KOPT-K1 (cell line): ENCODE results near the gene KRT39.

ENCODE experiments used
- H3K27ac ChIP-seq: fragments of 200-600 bp; sonication (generic); 2 replicates; pipeline ENCODE4 v1.5.1; 2016; ENCODE audit warnings: antibody characterized with exemption, mild to moderate bottlenecking, low read depth, low read length; ENCODE audit not compliant: poor library complexity, severe bottlenecking
- H3K36me3 ChIP-seq: fragments of 200-600 bp; sonication (generic); 2 replicates; pipeline ENCODE4 v1.5.1; 2017; ENCODE audit warnings: antibody characterized with exemption, mild to moderate bottlenecking, low read length, moderate library complexity; ENCODE audit not compliant: insufficient read depth
- H3K9me3 ChIP-seq: fragments of 200-600 bp; sonication (generic); 2 replicates; pipeline ENCODE4 v1.5.1; 2017; ENCODE audit warnings: antibody characterized with exemption, low read length, mild to moderate bottlenecking; ENCODE audit not compliant: insufficient read depth, poor library complexity, severe bottlenecking

KRT39 gene

GRCh38 chr17:40995116-40995515 is 28.4 kb upstream of the KRT39 start:
- peaks cover 3% of the 10 kb centered on the region for H3K9me3 ChIP-seq
- no peaks in the 10 kb centered on the region for H3K36me3 ChIP-seq
- H3K27ac ChIP-seq: no peak overlapping the region

- Histone ChIP-seq H3K36me3 (no peaks in the 10 kb centered on the region), H3K27ac (no peak within 1 kb of the TSS)
Observed at GRCh38 chr17:40993839-40994238, 27.1 kb upstream of the KRT39 start, which contains the start of gene KRTAP3-3. Gene KRTAP3-3, minus strand, starts transcription at chr17:40994164. Its CDS starts 67 bp downstream, at chr17:40994097.

GRCh38 chr17:40993084-40993483 is 26.3 kb upstream of the KRT39 start:
- H3K36me3 ChIP-seq: no peaks in the 10 kb centered on the region
- H3K27ac ChIP-seq: no peak overlapping the region
- peaks cover 3% of the 10 kb centered on the region for H3K9me3 ChIP-seq

More at GRCh38 chr17:40993839-40994238, 27.1 kb upstream of the KRT39 start, which contains the start of gene KRTAP3-3:
- peaks cover 3% of the 10 kb centered on the region for H3K9me3 ChIP-seq

- Histone ChIP-seq H3K9me3 (peaks cover 3% of the 10 kb centered on the region), H3K36me3 (no peaks in the 10 kb centered on the region), H3K27ac (no peak overlapping the region)
Observed at GRCh38 chr17:40992666-40993065, 25.9 kb upstream of the KRT39 start.

GRCh38 chr17:40986920-40987319 is 20.2 kb upstream of the KRT39 start:
- Histone ChIP-seq H3K36me3 (no peaks in the 10 kb centered on the region), H3K27ac (no peak overlapping the region), H3K9me3 (peaks cover 3% of the 10 kb centered on the region)

- H3K27ac ChIP-seq: no peak within 1 kb of the TSS
- no peaks in the 10 kb centered on the region for H3K9me3 ChIP-seq
- H3K36me3 ChIP-seq: no peaks in the 10 kb centered on the region
Observed at GRCh38 chr17:40984226-40984625, 17.5 kb upstream of the KRT39 start, which contains the start of gene KRT40. Gene KRT40, minus strand, starts transcription at chr17:40984326. Its CDS starts 53 bp downstream, at chr17:40984273.

GRCh38 chr17:40981115-40981514 is 14.4 kb upstream of the KRT39 start:
- H3K9me3 ChIP-seq: no peaks in the 10 kb centered on the region
- H3K27ac ChIP-seq: no peak overlapping the region

GRCh38 chr17:40980596-40980995 is 13.8 kb upstream of the KRT39 start:
- Histone ChIP-seq H3K27ac (no peak overlapping the region), H3K36me3 (no peaks in the 10 kb centered on the region)

More at GRCh38 chr17:40981115-40981514, 14.4 kb upstream of the KRT39 start:
- H3K36me3 ChIP-seq: no peaks in the 10 kb centered on the region

GRCh38 chr17:40980117-40980516 is 13.4 kb upstream of the KRT39 start:
- Histone ChIP-seq H3K27ac (no peak overlapping the region), H3K36me3 (no peaks in the 10 kb centered on the region), H3K9me3 (no peaks in the 10 kb centered on the region)

More at GRCh38 chr17:40980596-40980995, 13.8 kb upstream of the KRT39 start:
- H3K9me3 ChIP-seq: no peaks in the 10 kb centered on the region

- Histone ChIP-seq H3K9me3 (no peaks in the 10 kb centered on the region), H3K27ac (no peak overlapping the region), H3K36me3 (no peaks in the 10 kb centered on the region)
Observed at GRCh38 chr17:40978575-40979151, 11.9 kb upstream of the KRT39 start.

GRCh38 chr17:40975516-40975915 is 8.8 kb upstream of the KRT39 start:
- Histone ChIP-seq H3K27ac (no peak overlapping the region), H3K9me3 (no peaks in the 10 kb centered on the region), H3K36me3 (no peaks in the 10 kb centered on the region)

- H3K27ac ChIP-seq: no peak overlapping the region
- no peaks in the 10 kb centered on the region for H3K9me3 ChIP-seq
- H3K36me3 ChIP-seq: no peaks in the 10 kb centered on the region
Observed at GRCh38 chr17:40974366-40974765, 7.6 kb upstream of the KRT39 start.

GRCh38 chr17:40967582-40967981 is 834 bp upstream of the KRT39 start:
- Histone ChIP-seq H3K27ac (no peak overlapping the region), H3K36me3 (no peaks in the 10 kb centered on the region), H3K9me3 (no peaks in the 10 kb centered on the region)

GRCh38 chr17:40963838-40964237 is 2.9 kb downstream of the KRT39 start:
- Histone ChIP-seq H3K36me3 (no peaks in the 10 kb centered on the region), H3K9me3 (no peaks in the 10 kb centered on the region), H3K27ac (no peak overlapping the region)

GRCh38 chr17:40962059-40962561 is 4.6 kb downstream of the KRT39 start:
- Histone ChIP-seq H3K9me3 (no peaks in the 10 kb centered on the region), H3K36me3 (no peaks in the 10 kb centered on the region), H3K27ac (no peak overlapping the region)

GRCh38 chr17:40961591-40961990 is 5.2 kb downstream of the KRT39 start:
- Histone ChIP-seq H3K36me3 (no peaks in the 10 kb centered on the region), H3K27ac (no peak overlapping the region), H3K9me3 (no peaks in the 10 kb centered on the region)
